ENCODE measurements around the gene COQ8A. TPM values are rescaled to one million over a fixed set of nuclear protein-coding genes. Genes with fewer than 3 reads are reported as not detected.
"Not testable (repeated sequence)": the region's sequence is repeated elsewhere in the genome, so short reads cannot be mapped to it uniquely, and the experiment has no call there.

The COQ8A gene
- total and polyA plus RNA-seq, 5 donors, result 130 to 238 (median 201) TPM

DNA sequence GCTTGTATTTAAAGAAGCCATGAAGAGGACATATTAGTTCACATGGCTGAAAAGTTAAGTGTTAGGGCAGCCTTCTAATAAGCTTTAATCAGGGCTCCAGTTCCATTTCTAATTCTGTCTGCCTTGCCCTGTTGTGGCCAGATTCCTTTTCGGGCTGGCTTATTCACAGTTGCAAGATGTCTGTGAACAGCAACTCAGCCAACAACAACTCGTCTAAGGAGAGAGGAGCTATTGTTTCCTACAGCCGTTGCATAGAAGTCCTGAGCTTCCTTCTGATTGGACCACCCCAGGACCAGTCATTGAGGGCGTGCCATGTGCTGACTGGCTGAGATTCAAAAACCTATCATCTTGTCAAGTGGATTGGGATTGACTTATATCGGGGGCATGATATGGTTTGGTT is 18.6 kb upstream of the COQ8A start:
- 60% methylated on average over 5 of the region's 5 CpGs for WGBS
- DNase-seq, result no peak
- H3K27ac ChIP-seq (ENCODE audit: low read length), result peak overlapping the region; percentile 57
- H3K4me3 ChIP-seq (ENCODE audit: low read length), result no peak overlapping the region
- no peaks in the 10 kb centered on the region for H3K27me3 ChIP-seq (ENCODE audit: control insufficient read depth, insufficient read depth)
- no peak for ATAC-seq
- peaks cover 11% of the 10 kb centered on the region for H3K4me1 ChIP-seq (ENCODE audit: control insufficient read depth, insufficient read depth, low read length)
- intact Hi-C loops (cut with DNase I), result loop anchor here in 2 of 4 donors (5.0 kb wide), 1 partner anchor 66 kb away; no protein-coding TSS in a partner anchor
- H3K9me3 ChIP-seq (ENCODE audit: control insufficient read depth, low read length), result no peaks in the 10 kb centered on the region

DNA sequence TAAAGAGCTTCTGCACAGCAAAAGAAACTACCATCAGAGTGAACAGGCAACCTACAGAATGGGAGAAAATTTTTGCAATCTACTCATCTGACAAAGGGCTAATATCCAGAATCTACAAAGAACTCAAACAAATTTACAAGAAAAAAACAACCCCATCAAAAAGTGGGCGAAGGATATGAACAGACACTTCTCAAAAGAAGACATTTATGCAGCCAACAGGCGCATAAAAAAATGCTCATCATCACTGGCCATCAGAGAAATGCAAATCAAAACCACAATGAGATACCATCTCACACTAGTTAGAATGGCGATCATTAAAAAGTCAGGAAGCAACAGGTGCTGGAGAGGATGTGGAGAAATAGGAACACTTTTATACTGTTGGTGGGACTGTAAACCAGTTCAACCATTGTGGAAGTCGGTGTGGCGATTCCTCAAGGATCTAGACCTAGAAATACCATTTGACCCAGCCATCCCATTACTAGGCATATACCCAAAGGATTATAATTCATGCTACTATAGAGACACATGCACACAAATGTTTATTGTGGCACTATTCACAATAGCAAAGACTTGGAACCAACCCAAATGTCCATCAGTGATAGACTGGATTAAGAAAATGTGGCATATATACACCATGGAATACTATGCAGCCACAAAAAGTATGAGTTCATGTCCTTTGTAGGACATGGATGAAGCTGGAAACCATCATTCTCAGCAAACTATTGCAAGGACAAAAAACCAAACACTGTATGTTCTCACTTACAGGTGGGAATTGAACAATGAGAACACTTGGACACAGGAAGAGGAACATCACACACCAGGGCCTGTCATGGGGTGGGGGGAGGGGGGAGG is 10.6 kb upstream of the COQ8A start:
- DNase-seq; H3K27ac ChIP-seq (ENCODE audit: low read length); ATAC-seq; H3K9me3 ChIP-seq (ENCODE audit: control insufficient read depth, low read length); H3K4me1 ChIP-seq (ENCODE audit: control insufficient read depth, insufficient read depth, low read length); intact Hi-C loops (cut with DNase I); H3K27me3 ChIP-seq (ENCODE audit: control insufficient read depth, insufficient read depth); H3K4me3 ChIP-seq (ENCODE audit: low read length): not testable (repeated sequence)
- WGBS, result 94% methylated on average over 5 of the region's 5 CpGs

DNA sequence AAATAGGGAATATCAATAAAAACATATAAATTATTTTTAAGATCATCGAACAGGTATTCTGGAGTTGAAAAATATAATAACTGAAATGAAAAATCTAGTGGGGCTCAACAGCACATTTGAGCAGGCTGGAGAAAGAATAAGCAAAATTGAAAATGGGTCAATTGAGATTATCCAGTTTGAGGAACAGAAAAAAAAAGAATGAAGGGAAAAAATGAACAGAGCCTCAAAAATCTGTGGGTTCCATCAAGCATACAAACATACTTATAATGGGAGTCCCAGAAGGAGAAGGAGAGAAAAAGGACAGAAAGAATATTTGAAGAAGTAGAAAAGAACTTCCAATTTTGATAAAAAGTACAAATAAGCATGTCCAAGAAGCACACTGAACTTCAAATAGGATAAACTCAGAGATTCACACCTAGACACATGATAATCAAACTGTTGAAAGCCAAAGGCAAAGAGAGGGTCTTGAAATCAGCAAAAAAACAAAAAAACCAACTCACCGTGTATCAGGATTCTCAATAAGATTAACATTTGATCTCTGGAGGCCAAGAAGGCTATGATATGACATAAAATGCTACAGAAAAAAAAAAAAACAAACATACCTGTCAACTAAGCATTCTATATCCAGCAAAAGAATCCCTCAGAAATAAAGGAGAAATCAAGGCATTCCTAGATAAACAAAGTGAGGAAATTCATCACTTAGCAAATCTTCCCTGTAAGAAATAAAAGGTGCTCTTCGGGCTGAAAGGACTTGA is 5.4 kb upstream of the COQ8A start:
- no peaks in the 10 kb centered on the region for H3K27me3 ChIP-seq (ENCODE audit: control insufficient read depth, insufficient read depth)
- DNase-seq (no peak), ATAC-seq (no peak)
- H3K27ac ChIP-seq (ENCODE audit: low read length), result no peak overlapping the region
- H3K4me1 ChIP-seq (ENCODE audit: control insufficient read depth, insufficient read depth, low read length), result peaks cover 5% of the 10 kb centered on the region
- H3K9me3 ChIP-seq (ENCODE audit: control insufficient read depth, low read length), result no peaks in the 10 kb centered on the region
- H3K4me3 ChIP-seq (ENCODE audit: low read length), result no peak overlapping the region
- intact Hi-C loops (cut with DNase I), result no loop called here
- 63% methylated on average over 3 of the region's 3 CpGs for WGBS

DNA sequence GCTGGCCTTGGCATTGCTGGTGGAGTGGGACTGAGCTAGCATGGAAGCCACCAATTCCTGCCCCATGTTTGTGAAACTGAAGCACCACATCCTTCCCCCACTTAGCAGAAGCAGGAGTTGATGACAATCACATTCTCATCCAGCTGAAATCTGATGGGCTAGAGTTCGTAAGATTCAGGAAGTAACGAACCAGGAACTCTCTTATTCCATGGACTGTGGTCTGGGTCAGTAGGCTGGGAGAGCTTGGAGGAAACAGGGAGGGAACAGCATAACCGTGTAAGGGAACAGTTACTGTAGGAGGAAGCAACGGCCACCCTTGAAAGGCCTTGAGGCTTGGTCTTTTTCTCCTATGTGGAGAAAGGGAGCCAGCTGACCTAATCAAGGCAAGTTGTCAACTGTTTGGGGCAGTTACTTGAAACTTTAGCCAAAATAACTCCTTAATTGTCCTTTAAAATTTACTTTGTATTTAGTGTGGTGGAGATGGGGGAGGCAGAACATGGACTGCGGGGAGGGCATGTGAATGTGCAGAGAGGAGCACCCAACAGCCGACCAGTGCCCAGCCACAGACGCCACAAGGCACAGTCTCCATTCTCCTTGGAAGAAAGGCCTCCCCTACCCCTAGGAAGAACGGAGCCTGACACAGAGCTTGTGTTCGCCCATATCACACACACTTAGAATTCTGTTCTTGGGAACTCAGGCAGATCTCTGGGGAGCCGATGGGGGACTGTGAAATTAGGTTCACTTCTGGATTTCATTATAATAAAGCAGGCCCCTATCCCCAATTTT is 2.0 kb upstream of the COQ8A start:
- Histone ChIP-seq H3K27ac (ENCODE audit: low read length) (peak overlapping the region; percentile 49), H3K4me1 (ENCODE audit: control insufficient read depth, insufficient read depth, low read length) (peaks cover 13% of the 10 kb centered on the region), H3K27me3 (ENCODE audit: control insufficient read depth, insufficient read depth) (no peaks in the 10 kb centered on the region), H3K4me3 (ENCODE audit: low read length) (no peak overlapping the region), H3K9me3 (ENCODE audit: control insufficient read depth, low read length) (no peaks in the 10 kb centered on the region)
- intact Hi-C loops (cut with DNase I), result no loop called here
- no peak for ATAC-seq
- 76% methylated on average over 10 of the region's 10 CpGs for WGBS
- DNase-seq, result peak in 1 of 3 donors; percentile 52

DNA sequence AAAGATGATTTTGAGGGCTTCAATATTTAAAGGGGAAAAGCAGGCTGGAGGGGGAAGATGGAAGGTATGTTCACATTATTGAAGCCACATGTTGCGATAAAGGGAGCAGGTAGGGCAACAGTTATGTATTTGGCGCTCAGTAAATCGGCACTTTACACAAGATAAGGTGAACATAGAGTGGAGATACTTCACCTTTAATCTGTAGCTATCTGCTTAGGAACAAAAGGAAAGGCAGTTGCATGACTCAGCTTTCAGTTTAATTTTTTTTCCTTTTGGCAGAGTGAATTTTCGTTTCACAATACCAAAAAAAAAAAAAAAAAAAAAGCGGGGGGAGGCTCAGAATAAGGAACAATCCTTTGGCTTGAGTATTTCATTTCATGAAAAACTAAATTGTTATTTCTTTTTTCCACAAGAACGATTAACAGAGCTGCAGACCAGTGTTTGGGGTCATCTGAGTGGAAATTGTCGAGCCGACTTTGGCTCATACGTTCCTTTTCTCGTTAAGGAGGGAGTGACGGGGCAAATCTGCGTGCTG is 1.1 kb upstream of the COQ8A start:
- Histone ChIP-seq H3K27ac (ENCODE audit: low read length) (peak overlapping the region; percentile 98), H3K27me3 (ENCODE audit: control insufficient read depth, insufficient read depth) (no peaks in the 10 kb centered on the region), H3K4me1 (ENCODE audit: control insufficient read depth, insufficient read depth, low read length) (peaks cover 15% of the 10 kb centered on the region), H3K9me3 (ENCODE audit: control insufficient read depth, low read length) (no peaks in the 10 kb centered on the region), H3K4me3 (ENCODE audit: low read length) (peak overlapping the region; percentile 30)
- DNase-seq (no peak), ATAC-seq (peak in 1 of 2 donors; percentile 4)
- intact Hi-C loops (cut with DNase I), result no loop called here
- 7% methylated on average over 12 of the region's 12 CpGs for WGBS

DNA sequence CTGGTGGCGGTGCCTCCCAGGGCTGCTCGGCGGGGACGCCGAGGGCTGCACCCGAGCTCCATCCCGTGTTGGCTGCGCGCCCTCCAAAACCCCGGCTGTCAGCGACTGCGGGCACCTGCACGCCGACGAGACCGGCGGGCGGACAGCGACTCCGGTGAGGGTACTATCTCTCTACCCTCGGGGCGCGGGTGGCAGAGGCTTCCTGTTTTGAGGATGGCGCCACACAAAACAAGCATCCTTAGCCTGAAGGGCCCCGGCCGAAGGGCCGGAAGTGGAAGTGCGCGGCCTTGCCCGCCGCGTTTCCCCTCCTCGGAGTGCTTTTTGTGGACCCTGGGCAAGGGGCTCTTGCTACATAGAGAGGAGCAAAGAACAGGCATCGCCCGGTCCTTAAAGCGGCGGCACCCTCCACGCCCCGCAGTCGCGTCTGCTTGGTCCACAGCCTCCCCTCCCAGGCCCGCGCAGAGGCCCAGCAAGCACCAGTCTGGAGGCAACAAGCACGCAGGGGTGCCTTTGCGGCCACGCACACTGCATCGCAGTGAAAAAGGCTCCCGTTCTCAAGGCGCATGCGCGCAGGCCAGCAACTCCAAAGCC is 561 bp upstream of the COQ8A start:
- peaks cover 21% of the 10 kb centered on the region for H3K4me1 ChIP-seq (ENCODE audit: control insufficient read depth, insufficient read depth, low read length)
- no peaks in the 10 kb centered on the region for H3K9me3 ChIP-seq (ENCODE audit: control insufficient read depth, low read length)
- intact Hi-C loops (cut with DNase I), result no loop called here
- DNase-seq (peak; percentile 73 to 91 (median 88)), ATAC-seq (peak; percentile 57 to 63)
- no peaks in the 10 kb centered on the region for H3K27me3 ChIP-seq (ENCODE audit: control insufficient read depth, insufficient read depth)
- peak overlapping the region; percentile 98 for H3K27ac ChIP-seq (ENCODE audit: low read length)
- WGBS, result under 1% methylated on average over 51 of the region's 51 CpGs
- H3K4me3 ChIP-seq (ENCODE audit: low read length), result peak overlapping the region; percentile 30

DNA sequence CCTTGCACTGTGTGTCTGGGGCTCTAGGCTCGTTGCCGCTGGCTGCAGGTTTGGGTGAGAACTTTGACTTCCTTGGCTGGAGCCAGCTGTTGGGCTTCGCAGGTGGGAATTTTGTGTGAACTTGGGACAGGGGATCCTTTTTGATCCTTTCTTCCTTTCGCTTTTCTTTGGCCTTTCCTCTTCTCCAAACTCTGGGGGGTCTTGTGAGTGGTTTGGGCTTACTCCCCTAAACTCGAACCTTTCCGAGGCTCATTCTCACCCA is 643 bp downstream of the COQ8A start:
- 37% methylated on average over 6 of the region's 6 CpGs for WGBS
- intact Hi-C loops (cut with DNase I), result no loop called here

DNA sequence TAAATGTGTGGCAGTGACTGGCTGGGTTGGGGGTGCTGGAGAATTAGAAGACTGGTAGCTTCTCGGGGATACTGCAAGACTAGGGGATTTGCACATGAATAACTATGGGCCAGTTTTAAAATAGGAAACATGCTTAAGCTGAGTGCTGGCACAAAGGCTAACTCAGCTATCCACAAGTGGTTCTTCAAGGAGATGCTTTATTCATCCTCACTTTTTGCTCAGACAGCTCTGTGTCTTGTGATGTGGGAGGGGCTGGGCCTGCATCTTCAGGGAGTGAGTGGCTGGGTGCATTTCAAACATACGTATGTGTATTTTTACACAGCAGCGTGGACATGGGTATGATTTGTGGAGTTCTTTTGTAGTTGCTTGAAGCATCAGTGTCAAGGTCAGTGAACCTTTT is 2.3 kb downstream of the COQ8A start:
- 63% methylated on average over 3 of the region's 3 CpGs for WGBS

More for the DNA sequence above, 643 bp downstream of the COQ8A start:
- peak overlapping the region; percentile 79 for H3K4me3 ChIP-seq (ENCODE audit: low read length)
- no peak for DNase-seq
- peak overlapping the region; percentile 84 for H3K27ac ChIP-seq (ENCODE audit: low read length)
- no peaks in the 10 kb centered on the region for H3K9me3 ChIP-seq (ENCODE audit: control insufficient read depth, low read length)
- H3K27me3 ChIP-seq (ENCODE audit: control insufficient read depth, insufficient read depth), result no peaks in the 10 kb centered on the region
- ATAC-seq, result no peak
- H3K4me1 ChIP-seq (ENCODE audit: control insufficient read depth, insufficient read depth, low read length), result peaks cover 25% of the 10 kb centered on the region

DNA sequence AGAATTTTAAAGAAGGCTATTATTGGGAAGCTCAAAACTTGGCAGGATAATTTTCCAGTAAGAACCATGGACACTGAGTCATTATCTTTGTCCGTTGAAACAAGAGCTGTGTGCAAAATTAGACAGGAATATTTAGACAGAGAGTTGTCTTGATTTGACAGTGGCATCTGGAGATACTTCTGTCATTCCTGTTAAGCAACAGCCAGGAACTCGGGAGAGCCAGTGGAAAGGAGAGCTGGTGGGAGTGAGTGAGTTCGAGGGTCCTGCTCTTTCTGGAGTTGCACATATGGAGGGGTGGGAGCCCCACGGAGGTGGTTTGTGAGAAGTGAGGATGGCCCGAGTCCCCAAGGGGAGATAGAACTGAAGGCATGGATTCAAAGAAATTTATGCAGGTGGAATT is 3.1 kb downstream of the COQ8A start:
- WGBS, result 49% methylated on average over 5 of the region's 5 CpGs
- Histone ChIP-seq H3K4me3 (ENCODE audit: low read length) (peak overlapping the region; percentile 23), H3K4me1 (ENCODE audit: control insufficient read depth, insufficient read depth, low read length) (peaks cover 35% of the 10 kb centered on the region)

More for the DNA sequence above, 2.3 kb downstream of the COQ8A start:
- no peak for ATAC-seq
- intact Hi-C loops (cut with DNase I), result no loop called here
- no peak for DNase-seq
- Histone ChIP-seq H3K27ac (ENCODE audit: low read length) (peak overlapping the region; percentile 84), H3K9me3 (ENCODE audit: control insufficient read depth, low read length) (no peaks in the 10 kb centered on the region), H3K4me3 (ENCODE audit: low read length) (peak overlapping the region; percentile 23), H3K27me3 (ENCODE audit: control insufficient read depth, insufficient read depth) (no peaks in the 10 kb centered on the region), H3K4me1 (ENCODE audit: control insufficient read depth, insufficient read depth, low read length) (peaks cover 35% of the 10 kb centered on the region)

DNA sequence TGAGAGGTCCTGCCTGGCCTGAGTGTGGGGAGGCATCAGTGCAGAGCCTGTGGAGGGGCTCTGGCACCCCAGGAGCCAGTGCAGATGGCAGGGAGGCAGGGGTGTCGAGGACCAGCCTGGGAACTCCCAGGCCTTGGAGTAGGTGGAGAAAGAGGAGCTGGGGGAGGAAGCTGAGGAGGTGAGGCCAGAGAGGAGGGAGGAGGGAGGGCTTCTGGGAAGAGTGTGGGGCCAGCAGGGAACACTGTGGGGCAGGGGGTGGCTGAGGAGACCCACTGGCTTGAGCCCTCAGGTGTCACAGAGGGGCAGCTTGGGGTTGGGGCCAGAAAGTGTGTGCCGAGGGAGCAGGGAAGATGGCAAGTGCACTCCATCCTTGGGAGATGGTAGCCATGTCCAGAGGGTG is 3.8 kb downstream of the COQ8A start:
- H3K4me3 ChIP-seq (ENCODE audit: low read length), result no peak overlapping the region
- intact Hi-C loops (cut with DNase I), result no loop called here
- peak overlapping the region; percentile 60 for H3K27ac ChIP-seq (ENCODE audit: low read length)
- no peak for ATAC-seq
- DNase-seq, result no peak
- WGBS, result 80% methylated on average over 2 of the region's 2 CpGs
- no peaks in the 10 kb centered on the region for H3K9me3 ChIP-seq (ENCODE audit: control insufficient read depth, low read length)
- peaks cover 32% of the 10 kb centered on the region for H3K4me1 ChIP-seq (ENCODE audit: control insufficient read depth, insufficient read depth, low read length)
- no peaks in the 10 kb centered on the region for H3K27me3 ChIP-seq (ENCODE audit: control insufficient read depth, insufficient read depth)

More for the DNA sequence above, 3.1 kb downstream of the COQ8A start:
- no peak for ATAC-seq
- intact Hi-C loops (cut with DNase I), result no loop called here
- no peak for DNase-seq
- Histone ChIP-seq H3K27me3 (ENCODE audit: control insufficient read depth, insufficient read depth) (no peaks in the 10 kb centered on the region), H3K9me3 (ENCODE audit: control insufficient read depth, low read length) (no peaks in the 10 kb centered on the region), H3K27ac (ENCODE audit: low read length) (peak overlapping the region; percentile 84)

Data from right cardiac atrium (tissue), 5 donors.